Right lobe of liver (tissue), 4 donors: ENCODE data around the gene CDAN1.

Experiments used
- CTCF ChIP-seq, 4 donors: fragments of 200-600 bp in 3 of 4; fragments of 450-650 bp in 1 of 4; IDR thresholded peaks; one replicate each; pipeline versions ENCODE4 v1.5.1 to v1.8.0; 2016 to 2022; ENCODE audit warnings: antibody characterized with exemption in 4 of 4, mild to moderate bottlenecking in 2 of 4
- POLR2A ChIP-seq: fragments of 450-650 bp; IDR thresholded peaks from one replicate; pipeline ENCODE4 v1.6.1; 2017; ENCODE audit warnings: antibody characterized with exemption, mild to moderate bottlenecking
- donor health status: DM: no; HTN: no; CAD: no.
- donor health status: DM: no; HTN: no; CAD: no.
- donor health status: DM: no; HTN: yes; CAD: no.

- TF ChIP-seq CTCF (IDR thresholded peaks at IDR 0.05) (no peak), POLR2A (no peak)
Measured at GRCh38 chr15:42735382-42736165, 1.4 kb downstream of the CDAN1 start.
